ENCODE measurements around the gene THADA.

DNA sequence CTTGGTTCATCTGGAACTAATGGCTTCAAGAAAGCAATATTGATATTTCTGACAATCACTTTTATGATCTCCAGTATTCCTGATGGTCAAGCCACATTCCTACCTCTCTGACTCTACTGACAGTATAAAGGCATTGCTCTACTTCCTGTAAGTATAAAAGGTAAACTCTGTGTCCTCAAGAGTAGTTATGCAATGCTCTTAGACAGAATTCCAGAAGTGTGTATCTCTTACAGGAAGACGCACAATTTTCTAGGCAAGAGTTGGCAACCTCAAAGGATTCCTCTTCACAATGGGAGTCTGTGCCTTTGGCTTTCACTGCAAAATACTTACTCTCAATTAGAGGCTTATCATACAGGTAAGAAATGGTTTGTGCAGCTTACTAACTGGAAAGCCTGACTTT lies 100.1 kb downstream of the THADA start:
- TF ChIP-seq NFRKB (IDR thresholded peaks at IDR 0.05) (no peak), BHLHE40 (IDR thresholded peaks at IDR 0.05; ENCODE audit: borderline replicate concordance) (no peak), ARNT (IDR thresholded peaks at IDR 0.05) (no peak), FOXK2 (IDR thresholded peaks at IDR 0.05) (no peak), LEF1 (IDR thresholded peaks at IDR 0.05; ENCODE audit: borderline replicate concordance) (no peak)
- TF ChIP-seq, protein P1, sequence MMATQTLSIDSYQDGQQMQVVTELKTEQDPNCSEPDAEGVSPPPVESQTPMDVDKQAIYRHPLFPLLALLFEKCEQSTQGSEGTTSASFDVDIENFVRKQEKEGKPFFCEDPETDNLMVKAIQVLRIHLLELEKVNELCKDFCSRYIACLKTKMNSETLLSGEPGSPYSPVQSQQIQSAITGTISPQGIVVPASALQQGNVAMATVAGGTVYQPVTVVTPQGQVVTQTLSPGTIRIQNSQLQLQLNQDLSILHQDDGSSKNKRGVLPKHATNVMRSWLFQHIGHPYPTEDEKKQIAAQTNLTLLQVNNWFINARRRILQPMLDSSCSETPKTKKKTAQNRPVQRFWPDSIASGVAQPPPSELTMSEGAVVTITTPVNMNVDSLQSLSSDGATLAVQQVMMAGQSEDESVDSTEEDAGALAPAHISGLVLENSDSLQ (IDR thresholded peaks at IDR 0.05), result no peak
